ENCODE measurements around the gene FKBP10.

FKBP10 gene

DNA sequence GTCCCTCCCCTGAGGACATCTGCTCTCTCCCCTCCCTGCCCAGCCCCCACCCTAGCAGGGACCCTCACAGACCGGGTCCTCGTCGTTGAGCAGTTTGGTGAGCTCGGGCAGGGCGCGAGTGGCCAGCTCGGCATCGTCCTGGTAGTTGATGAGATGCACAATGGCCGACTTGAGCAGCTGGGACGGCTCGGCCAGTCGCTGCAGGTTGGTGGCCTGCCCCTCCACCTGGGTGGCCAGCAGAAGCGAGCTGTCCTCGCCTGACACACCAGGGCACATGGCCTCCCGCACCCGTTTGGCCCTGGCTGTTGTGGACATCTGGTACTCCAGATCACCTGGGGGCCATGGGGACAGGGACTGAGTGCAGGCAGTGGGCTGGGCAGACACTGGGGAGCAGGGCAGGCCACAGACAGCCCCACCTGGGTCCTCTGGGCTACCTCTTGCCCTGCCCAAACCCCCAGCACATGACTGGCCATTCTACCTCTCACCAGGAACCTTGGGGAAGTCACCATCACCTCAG, 43.4 kb upstream of the FKBP10 start:
- DNase-seq (ENCODE audit: extremely low spot score) = no peak
- CTCF ChIA-PET = interaction anchor here (0.6 to 1.6 kb wide), 2 partner anchors 17 to 40 kb away, joined by 3 to 9 read pairs; partner anchors contain the start of gene JUP

DNA sequence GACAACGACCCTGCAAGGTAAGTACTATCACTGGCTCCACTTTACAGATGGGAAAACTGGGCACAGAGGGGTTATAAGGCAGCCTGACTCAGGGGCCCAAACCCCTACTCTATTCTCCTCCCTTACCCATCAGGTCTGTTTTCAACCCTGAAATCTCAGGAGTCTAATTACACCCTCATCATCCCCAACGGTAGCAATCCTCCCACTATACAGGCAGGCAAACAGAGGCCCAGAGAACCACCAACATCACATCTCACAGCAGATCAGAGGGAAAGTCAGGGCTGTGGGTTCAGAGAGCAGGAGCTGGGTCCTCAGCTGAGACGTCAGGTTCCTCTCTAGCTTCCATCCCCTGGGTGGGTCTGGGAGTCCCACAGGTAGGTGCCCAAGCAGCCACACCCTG, 42.8 kb upstream of the FKBP10 start:
- TF ChIP-seq NFRKB (IDR thresholded peaks at IDR 0.05) = no peak
- no peak for TF ChIP-seq SUZ12 (IDR thresholded peaks at IDR 0.05)
- TF ChIP-seq HDGF (IDR thresholded peaks at IDR 0.05; ENCODE audit: borderline replicate concordance) = no peak
- no peak for TF ChIP-seq TARDBP (IDR thresholded peaks at IDR 0.05)
- no peak for TF ChIP-seq ARNT (IDR thresholded peaks at IDR 0.05)
- no peak for TF ChIP-seq BHLHE40 (IDR thresholded peaks at IDR 0.05; ENCODE audit: borderline replicate concordance)
- TF ChIP-seq, protein P1, sequence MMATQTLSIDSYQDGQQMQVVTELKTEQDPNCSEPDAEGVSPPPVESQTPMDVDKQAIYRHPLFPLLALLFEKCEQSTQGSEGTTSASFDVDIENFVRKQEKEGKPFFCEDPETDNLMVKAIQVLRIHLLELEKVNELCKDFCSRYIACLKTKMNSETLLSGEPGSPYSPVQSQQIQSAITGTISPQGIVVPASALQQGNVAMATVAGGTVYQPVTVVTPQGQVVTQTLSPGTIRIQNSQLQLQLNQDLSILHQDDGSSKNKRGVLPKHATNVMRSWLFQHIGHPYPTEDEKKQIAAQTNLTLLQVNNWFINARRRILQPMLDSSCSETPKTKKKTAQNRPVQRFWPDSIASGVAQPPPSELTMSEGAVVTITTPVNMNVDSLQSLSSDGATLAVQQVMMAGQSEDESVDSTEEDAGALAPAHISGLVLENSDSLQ (IDR thresholded peaks at IDR 0.05) = no peak
- TF ChIP-seq LEF1 (IDR thresholded peaks at IDR 0.05; ENCODE audit: borderline replicate concordance) = no peak
- TF ChIP-seq CTBP1 (IDR thresholded peaks at IDR 0.05; ENCODE audit: borderline replicate concordance) = no peak
- TF ChIP-seq FOXK2 (IDR thresholded peaks at IDR 0.05) = no peak
- TF ChIP-seq ELF4 (IDR thresholded peaks at IDR 0.05) = no peak
- TF ChIP-seq L3MBTL2 (conservative IDR thresholded peaks at IDR 0.05) = no peak
- TF ChIP-seq FOXM1 (IDR thresholded peaks at IDR 0.05; ENCODE audit: borderline replicate concordance) = no peak
- TF ChIP-seq FOXA1 (IDR thresholded peaks at IDR 0.05) = no peak
- no peak for TF ChIP-seq ZNF384 (IDR thresholded peaks at IDR 0.05)
- TF ChIP-seq SP1 (IDR thresholded peaks at IDR 0.05) = no peak
- DNase-seq (ENCODE audit: extremely low spot score) = no peak
- ChIA-PET POLR2A (interaction anchor here (2.5 kb wide), 1 partner anchor 16 kb away, joined by 8 read pairs; the partner anchor contains the start of gene JUP), CTCF (interaction anchor here (0.6 kb wide), 1 partner anchor 202 kb away, joined by 4 read pairs; no protein-coding TSS in a partner anchor)

More for the DNA sequence above, 43.4 kb upstream of the FKBP10 start:
- POLR2A ChIA-PET = interaction anchor here (2.5 kb wide), 1 partner anchor 17 kb away, joined by 8 read pairs; the partner anchor contains the start of gene JUP
- TF ChIP-seq FOXK2 (IDR thresholded peaks at IDR 0.05) = no peak
- no peak for TF ChIP-seq HDGF (IDR thresholded peaks at IDR 0.05; ENCODE audit: borderline replicate concordance)
- no peak for TF ChIP-seq SP1 (IDR thresholded peaks at IDR 0.05)

DNA sequence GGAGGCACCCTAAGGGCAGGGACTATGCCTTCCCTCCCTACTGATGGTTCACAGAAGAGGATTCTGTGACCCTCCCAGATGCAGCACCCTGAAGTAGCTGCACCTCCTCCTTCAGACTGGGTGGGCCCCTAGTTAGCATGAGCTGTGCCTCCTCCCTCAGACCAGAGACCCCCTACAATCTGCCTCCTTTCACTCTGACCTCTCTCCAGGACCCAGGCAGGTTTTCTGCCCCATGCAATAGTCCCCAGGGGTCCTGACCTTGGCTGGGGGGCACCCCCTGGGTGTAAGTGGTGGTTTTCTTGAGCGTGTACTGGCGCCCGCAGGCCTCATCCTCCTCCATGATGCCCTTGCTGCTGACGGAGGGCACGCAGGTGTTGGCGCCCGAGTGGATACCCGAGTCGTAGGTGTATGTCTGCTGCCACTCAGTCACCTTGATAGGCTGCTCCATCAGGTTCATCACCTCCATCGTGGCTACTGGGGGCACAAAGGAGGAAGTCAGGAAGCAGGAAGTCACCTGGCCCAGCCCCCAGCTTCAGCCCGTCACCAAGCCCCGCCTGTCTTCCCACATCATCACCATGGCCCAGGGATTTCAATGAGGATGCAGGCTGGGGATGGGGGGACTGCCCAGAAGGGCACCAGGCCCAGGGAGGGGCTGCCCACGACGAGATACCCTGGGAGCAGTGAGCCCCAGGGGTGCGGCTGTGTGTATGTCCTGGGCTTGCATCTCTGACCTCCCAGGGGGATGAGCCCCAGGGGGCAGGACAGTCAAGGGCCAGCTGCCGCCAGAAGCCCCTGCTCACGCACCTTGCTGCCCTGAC, 41.2 kb upstream of the FKBP10 start:
- TF ChIP-seq SUZ12 (IDR thresholded peaks at IDR 0.05) (no peak), FOXK2 (IDR thresholded peaks at IDR 0.05) (no peak), FOXM1 (IDR thresholded peaks at IDR 0.05; ENCODE audit: borderline replicate concordance) (no peak), TARDBP (IDR thresholded peaks at IDR 0.05) (no peak), CTBP1 (IDR thresholded peaks at IDR 0.05; ENCODE audit: borderline replicate concordance) (no peak), ELF4 (IDR thresholded peaks at IDR 0.05) (no peak), ZNF384 (IDR thresholded peaks at IDR 0.05) (no peak)
- TF ChIP-seq, protein P1 (IDR thresholded peaks at IDR 0.05) = no peak
- POLR2A ChIA-PET = interaction anchor here (0.6 to 2.5 kb wide), 2 partner anchors 14 to 83 kb away, joined by 4 to 8 read pairs; partner anchors contain the start of genes EIF1 and JUP
- CTCF ChIA-PET = no interaction called here
- DNase-seq (ENCODE audit: extremely low spot score) = no peak

DNA sequence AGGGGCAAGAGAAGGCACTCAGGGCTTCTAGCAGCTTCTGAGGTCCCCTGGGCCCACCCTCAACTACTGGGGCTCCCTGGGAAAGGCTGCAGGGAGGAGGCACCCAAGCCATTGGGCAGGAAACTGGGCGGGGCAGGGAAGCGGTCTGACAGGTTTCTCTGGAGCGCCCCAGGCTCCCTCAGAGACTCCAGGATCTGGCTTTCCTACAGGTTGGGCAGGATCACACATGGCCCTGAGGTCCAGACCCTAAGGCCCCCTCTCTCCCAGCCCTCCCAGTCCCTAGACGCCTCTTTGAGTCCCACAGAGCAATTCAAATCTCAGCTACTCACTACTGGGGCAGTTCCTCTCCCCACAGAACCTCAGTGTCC, 40.6 kb upstream of the FKBP10 start:
- CTCF ChIA-PET = no interaction called here

DNA sequence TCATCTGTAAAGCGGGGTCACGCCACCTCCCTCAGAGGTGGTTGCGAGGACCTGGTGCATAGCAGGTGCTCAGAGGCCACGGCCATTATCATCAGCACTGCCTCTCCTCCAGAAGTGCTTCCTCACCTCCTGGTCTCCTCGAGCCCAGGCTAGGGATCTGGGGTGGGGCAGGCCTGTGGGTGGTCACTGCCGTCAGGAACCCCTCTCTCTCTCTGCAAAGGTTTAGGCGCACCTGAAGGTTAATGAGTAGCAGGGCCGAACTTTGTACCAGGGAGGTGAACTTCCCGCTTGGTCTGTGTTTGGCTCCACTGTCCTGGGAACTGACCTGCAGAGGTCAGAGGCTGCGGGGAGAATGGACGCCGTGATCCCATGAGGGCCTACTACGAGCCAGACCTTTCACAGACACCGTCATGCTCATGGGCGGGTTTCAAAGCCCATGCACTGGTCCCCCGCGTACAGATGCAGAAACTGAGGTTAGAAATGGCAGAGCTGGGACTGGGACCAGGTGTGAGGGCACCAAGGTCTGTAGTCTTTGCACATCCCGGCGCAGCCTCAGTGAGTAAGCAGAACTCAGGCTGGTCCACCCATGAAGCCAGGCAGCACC, 40.1 kb upstream of the FKBP10 start:
- ChIA-PET CTCF (interaction anchor here (2.7 kb wide), 1 partner anchor 13 kb away, joined by 27 read pairs; the partner anchor contains the start of gene JUP), POLR2A (interaction anchor here (1.3 to 5.8 kb wide), 3 partner anchors 13 to 84 kb away, joined by 3 to 44 read pairs (median 19); partner anchors contain the start of genes EIF1 and JUP)
- TF ChIP-seq ARNT (IDR thresholded peaks at IDR 0.05) = no peak
- TF ChIP-seq, protein P1 (IDR thresholded peaks at IDR 0.05) = no peak
- DNase-seq (ENCODE audit: extremely low spot score) = no peak

More for the DNA sequence above, 40.6 kb upstream of the FKBP10 start:
- no peak for TF ChIP-seq BHLHE40 (IDR thresholded peaks at IDR 0.05; ENCODE audit: borderline replicate concordance)
- TF ChIP-seq TARDBP (IDR thresholded peaks at IDR 0.05) = no peak
- TF ChIP-seq FOXK2 (IDR thresholded peaks at IDR 0.05) = no peak
- TF ChIP-seq CTBP1 (IDR thresholded peaks at IDR 0.05; ENCODE audit: borderline replicate concordance) = no peak
- TF ChIP-seq ELF4 (IDR thresholded peaks at IDR 0.05) = no peak
- TF ChIP-seq SP1 (IDR thresholded peaks at IDR 0.05) = no peak
- no peak for TF ChIP-seq FOXA1 (IDR thresholded peaks at IDR 0.05)
- no peak for TF ChIP-seq SUZ12 (IDR thresholded peaks at IDR 0.05)
- TF ChIP-seq LEF1 (IDR thresholded peaks at IDR 0.05; ENCODE audit: borderline replicate concordance) = no peak
- TF ChIP-seq L3MBTL2 (conservative IDR thresholded peaks at IDR 0.05) = no peak
- no peak for TF ChIP-seq ZNF384 (IDR thresholded peaks at IDR 0.05)
- TF ChIP-seq, protein P1 (IDR thresholded peaks at IDR 0.05) = no peak
- TF ChIP-seq FOXM1 (IDR thresholded peaks at IDR 0.05; ENCODE audit: borderline replicate concordance) = no peak
- DNase-seq (ENCODE audit: extremely low spot score) = no peak
- POLR2A ChIA-PET = interaction anchor here (2.5 to 2.9 kb wide), 2 partner anchors 14 to 84 kb away, joined by 8 to 19 read pairs; partner anchors contain the start of genes EIF1 and JUP

Measured in HEK293T (cell line).